Aorta (tissue), 5 donors: ENCODE data around the gene PPM1G. TPM values are rescaled to one million over a fixed set of nuclear protein-coding genes. Genes with fewer than 3 reads are reported as not detected.
A peak's percentile ranks its signal among the peaks of the same experiment; 100 is the strongest.

Source experiments
- ATAC-seq: fragments of 200-7000 bp; cut with Tn5 transposase; one replicate; pipeline ENCODE4 v1.9.1; 2022; ENCODE audit warnings: moderate library complexity; ENCODE audit not compliant: low FRiP score
- DNase-seq, 2 donors: peaks; one replicate each; pipeline ENCODE4 v3.0.0-alpha.2; 2020
- H3K27ac ChIP-seq, 2 donors: one replicate each; pipeline ENCODE4 v1.5.1; 2013; ENCODE audit warnings: low read length in 2 of 2, mild to moderate bottlenecking in 2 of 2, moderate library complexity in 2 of 2, control low read depth in 1 of 2, inconsistent platforms in 1 of 2, low read depth in 1 of 2
- H3K27me3 ChIP-seq, 2 donors: one replicate each; pipeline ENCODE4 v1.6.1; 2013; ENCODE audit warnings: control low read depth in 1 of 2, low read length in 1 of 2, mild to moderate bottlenecking in 1 of 2, moderate library complexity in 1 of 2; ENCODE audit not compliant: insufficient read depth in 2 of 2, control insufficient read depth in 1 of 2
- H3K36me3 ChIP-seq, 2 donors: one replicate each; pipeline ENCODE4 v1.6.1; 2013; ENCODE audit warnings: control low read depth in 1 of 2, low read length in 1 of 2, mild to moderate bottlenecking in 1 of 2; ENCODE audit not compliant: insufficient read depth in 2 of 2, control insufficient read depth in 1 of 2
- H3K4me1 ChIP-seq, 2 donors: one replicate each; pipeline ENCODE4 v1.6.1; 2013; ENCODE audit warnings: low read length in 2 of 2, control low read depth in 1 of 2, mild to moderate bottlenecking in 1 of 2, moderate library complexity in 1 of 2; ENCODE audit not compliant: insufficient read depth in 2 of 2, control insufficient read depth in 1 of 2
- H3K4me3 ChIP-seq, 2 donors: one replicate each; pipeline ENCODE4 v1.5.1; 2013; ENCODE audit warnings: low read length in 2 of 2, control low read depth in 1 of 2, mild to moderate bottlenecking in 1 of 2
- H3K9me3 ChIP-seq: one replicate; pipeline ENCODE4 v1.6.1; 2013; ENCODE audit warnings: mild to moderate bottlenecking, low read length; ENCODE audit not compliant: control insufficient read depth
- WGBS, 2 donors: extraction: QIAGEN DNeasy Blood & Tissue Kit; methylation state at CpG; one replicate each; pipeline ENCODE4 v1.1.7; 2013; 5-methylcytosine and 5-hydroxymethylcytosine counted together
- intact Hi-C, 2 donors: fragments of 100-400 bp; cut with DNase I; formaldehyde crosslinking; loops; one replicate each; pipeline versions ENCODE4 v1.14.2 to v1.15.0; 2022
- polyA plus RNA-seq, 2 donors: library from polyadenylated mRNA; stranded (reverse); fragments of 200-250 nt; gene quantifications; one replicate each; pipeline ENCODE4 v1.2.3, GENCODE V29; 2013
- total RNA-seq, 2 donors: library from RNA; stranded (reverse); fragmentation: NEBNext Ultra II Directional; extraction: Animal tissue kit (Norgen Biotek cat#: 25700); gene quantifications; one replicate each; pipeline ENCODE4 v1.2.1, GENCODE V29; 2021
- donor health status: healthy with polysubstance abuse.
- donor health status: Bipolar disorder and iron deficiency.
- donor health status: DM: no; HTN: no; CAD: no.
- donor health status: DM: no; HTN: no; CAD: no.
- donor health status: DM: yes; HTN: yes; CAD: no.

The PPM1G gene
- total and polyA plus RNA-seq, 4 donors, result 37.3 to 42.7 (median 40.1) TPM

DNA sequence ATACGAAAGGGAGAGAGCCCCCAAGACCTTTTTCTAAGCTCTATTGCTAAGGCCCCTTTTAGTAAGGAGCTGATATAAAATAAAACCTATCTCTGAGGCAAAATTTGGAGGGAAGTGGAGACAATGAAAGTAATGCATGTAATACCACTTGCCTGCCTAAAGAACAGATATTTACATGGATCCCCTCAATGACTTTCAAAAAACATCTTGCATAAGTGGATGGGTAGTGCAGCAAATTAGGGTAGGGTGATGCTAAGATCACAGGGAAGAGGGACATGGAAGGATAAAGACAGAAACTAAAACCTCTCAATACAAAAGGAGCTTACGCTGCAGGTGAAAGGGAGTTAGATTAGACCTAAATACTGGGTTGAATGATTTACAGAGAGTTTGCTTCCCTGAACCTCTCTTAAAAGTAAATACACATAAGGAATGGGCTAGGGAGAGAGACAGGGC lies 30.0 kb downstream of the PPM1G start:
- WGBS, 2 donors, result 68 to 74% methylated on average over 2 of the region's 2 CpGs
- H3K36me3 ChIP-seq, result peaks cover 0 to 6% of the 10 kb centered on the region in 2 donors
- no peak overlapping the region for H3K4me3 ChIP-seq

DNA sequence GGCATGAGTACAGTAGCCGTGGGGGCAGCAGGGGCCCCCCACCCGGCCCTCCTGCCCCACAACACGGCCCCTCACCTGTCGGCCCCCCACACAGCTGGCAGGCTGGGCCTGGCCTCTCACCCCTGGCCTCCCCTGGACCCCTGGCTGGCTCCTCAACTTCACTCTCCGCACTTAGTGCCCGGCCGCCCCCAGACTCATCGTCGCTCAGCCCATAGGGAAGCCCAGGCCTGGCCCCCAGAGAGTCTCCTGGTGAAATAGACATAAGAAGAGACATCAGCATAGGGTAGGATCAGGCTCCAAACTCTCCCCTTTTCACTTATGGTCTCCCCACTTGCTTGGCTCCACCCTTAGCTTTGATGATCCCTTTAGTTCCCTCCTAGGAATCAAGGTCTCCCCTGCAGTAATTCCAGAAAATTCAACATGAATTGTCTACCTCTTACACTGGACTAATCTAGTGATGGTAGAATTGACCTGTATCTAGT lies 30.5 kb downstream of the PPM1G start:
- H3K27ac ChIP-seq, result no peak overlapping the region
- H3K27me3 ChIP-seq, result no peaks in the 10 kb centered on the region
- ATAC-seq (no peak), DNase-seq (peak in 1 of 2 donors; percentile 48)
- WGBS, 2 donors, result 78 to 87% methylated on average over 8 to 9 of the region's 9 CpGs
- H3K4me3 ChIP-seq, result no peak overlapping the region
- H3K9me3 ChIP-seq, result no peaks in the 10 kb centered on the region
- peaks cover 0 to 4% of the 10 kb centered on the region in 2 donors for H3K36me3 ChIP-seq
- H3K4me1 ChIP-seq, result no peaks in the 10 kb centered on the region
- intact Hi-C loops, result no loop called here

More for the DNA sequence above, 30.0 kb downstream of the PPM1G start:
- DNase-seq, result no peak
- H3K4me1 ChIP-seq, result no peaks in the 10 kb centered on the region
- no peaks in the 10 kb centered on the region for H3K9me3 ChIP-seq
- H3K27me3 ChIP-seq, result no peaks in the 10 kb centered on the region
- no peak overlapping the region for H3K27ac ChIP-seq
- no peak for ATAC-seq
- intact Hi-C loops, result no loop called here

DNA sequence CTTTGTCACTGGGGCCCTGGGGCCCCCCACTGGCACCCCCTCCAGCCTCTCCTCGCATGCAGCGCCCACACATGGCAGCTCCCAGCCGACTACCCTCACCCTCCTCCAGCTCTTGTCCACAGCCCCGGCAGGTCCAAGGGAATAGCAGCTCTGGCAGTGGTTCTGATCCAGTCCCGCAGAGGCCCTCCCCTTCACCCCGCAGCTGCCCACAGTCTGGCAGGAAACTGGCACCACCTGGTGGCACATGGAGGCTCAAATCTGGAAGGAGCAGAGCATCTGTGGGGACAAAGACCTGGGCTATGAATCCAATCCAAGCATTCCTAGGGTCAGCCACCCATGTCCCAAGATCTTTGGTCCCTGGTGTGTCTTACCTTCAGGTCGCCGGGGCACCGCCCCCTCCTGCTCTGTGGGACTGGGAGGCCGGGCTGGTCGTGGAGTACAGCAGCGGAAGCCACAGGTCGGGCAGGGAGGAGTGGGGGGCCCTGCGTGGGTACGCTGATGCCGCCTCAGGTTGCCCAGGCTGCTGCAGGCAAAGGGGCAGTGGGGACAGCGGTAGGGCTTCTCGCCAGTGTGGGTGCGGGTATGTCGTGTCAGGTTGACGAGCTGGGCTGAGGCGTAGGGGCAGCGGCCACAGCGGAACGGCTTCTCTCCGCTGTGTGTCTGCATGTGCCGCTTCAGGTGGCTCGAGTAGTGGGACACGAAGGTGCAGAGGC lies 31.1 kb downstream of the PPM1G start:
- H3K36me3 ChIP-seq, result peaks cover 0 to under 1% of the 10 kb centered on the region in 2 donors
- no peak for ATAC-seq
- 74% methylated on average over 29 of the region's 29 CpGs for WGBS, 2 donors
- DNase-seq, result no peak
- no peaks in the 10 kb centered on the region for H3K27me3 ChIP-seq
- H3K9me3 ChIP-seq, result no peaks in the 10 kb centered on the region
- H3K4me3 ChIP-seq, result no peak overlapping the region
- H3K4me1 ChIP-seq, result no peaks in the 10 kb centered on the region
- no peak overlapping the region for H3K27ac ChIP-seq
- intact Hi-C loops, result no loop called here

DNA sequence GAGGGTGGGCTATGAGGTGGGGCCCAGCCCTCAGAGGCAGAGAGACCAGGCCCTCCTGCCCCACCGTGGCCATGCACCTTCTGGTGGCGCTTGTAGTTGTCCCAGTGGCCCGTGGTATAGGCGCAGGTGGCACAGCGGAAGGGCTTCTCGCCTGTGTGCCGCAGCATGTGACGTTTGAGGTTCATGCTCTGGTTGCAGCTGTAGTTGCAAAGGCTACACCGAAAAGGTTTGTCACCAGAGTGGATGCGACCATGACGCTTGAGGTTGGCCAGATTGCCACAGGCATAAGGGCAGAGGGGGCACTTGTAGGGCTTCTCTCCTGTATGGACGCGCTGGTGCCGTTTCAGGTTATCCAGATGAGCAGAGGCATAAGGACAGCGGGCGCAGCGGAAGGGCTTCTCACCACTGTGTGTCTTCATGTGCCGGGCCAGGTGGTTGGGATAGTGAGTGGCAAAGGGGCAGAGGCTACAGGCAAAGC lies 31.7 kb downstream of the PPM1G start:
- no peaks in the 10 kb centered on the region for H3K27me3 ChIP-seq
- H3K4me1 ChIP-seq, result no peaks in the 10 kb centered on the region
- H3K36me3 ChIP-seq, result no peaks in the 10 kb centered on the region
- H3K4me3 ChIP-seq, result no peak overlapping the region
- no peaks in the 10 kb centered on the region for H3K9me3 ChIP-seq
- ATAC-seq, result no peak
- 84% methylated on average over 18 of the region's 18 CpGs for WGBS, 2 donors
- intact Hi-C loops, result no loop called here
- H3K27ac ChIP-seq, result no peak overlapping the region
- DNase-seq, result peak in 1 of 2 donors; percentile 53

DNA sequence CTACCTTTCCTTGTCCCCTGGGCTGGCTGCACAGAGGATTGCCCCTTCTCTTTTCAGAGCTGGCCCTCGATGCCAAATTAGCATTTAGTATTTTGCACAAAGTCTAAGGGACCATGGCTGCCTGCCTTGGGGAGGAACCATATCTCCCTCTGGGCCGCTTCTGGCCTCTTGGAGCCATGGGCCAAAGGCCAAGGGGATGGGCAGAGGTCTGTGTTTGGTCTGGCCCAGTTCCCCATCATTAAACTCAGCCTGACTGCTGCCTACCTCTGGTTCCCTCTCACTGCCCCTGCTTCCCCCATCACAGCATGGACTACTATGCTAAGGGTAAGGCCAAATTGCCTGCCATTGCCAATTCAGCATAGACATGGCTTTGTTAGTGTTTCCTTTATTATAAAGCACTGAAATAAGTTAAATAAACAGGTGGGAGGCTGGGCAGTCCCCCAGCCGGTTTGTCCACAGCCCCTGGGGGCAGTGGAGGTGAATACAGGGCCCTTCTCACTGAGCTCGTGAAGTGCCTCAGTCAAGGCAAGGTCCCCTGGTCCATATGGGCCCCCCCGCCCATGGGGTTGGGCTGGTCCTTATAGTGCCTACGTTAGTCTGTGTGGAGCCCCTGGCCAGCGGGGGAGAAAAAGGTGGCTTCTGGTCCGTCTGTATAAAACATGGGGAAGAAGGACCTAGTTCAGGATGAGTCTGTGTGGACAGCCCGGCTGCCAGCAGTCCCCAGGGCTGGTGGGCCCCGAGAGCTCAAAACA lies 32.3 kb downstream of the PPM1G start:
- 42 to 48% methylated on average over 10 of the region's 10 CpGs for WGBS, 2 donors
- Histone ChIP-seq H3K9me3 (no peaks in the 10 kb centered on the region), H3K4me1 (no peaks in the 10 kb centered on the region), H3K36me3 (no peaks in the 10 kb centered on the region), H3K27me3 (no peaks in the 10 kb centered on the region), H3K4me3 (no peak overlapping the region), H3K27ac (no peak overlapping the region)
- no peak for DNase-seq
- no peak for ATAC-seq
- intact Hi-C loops, result no loop called here

DNA sequence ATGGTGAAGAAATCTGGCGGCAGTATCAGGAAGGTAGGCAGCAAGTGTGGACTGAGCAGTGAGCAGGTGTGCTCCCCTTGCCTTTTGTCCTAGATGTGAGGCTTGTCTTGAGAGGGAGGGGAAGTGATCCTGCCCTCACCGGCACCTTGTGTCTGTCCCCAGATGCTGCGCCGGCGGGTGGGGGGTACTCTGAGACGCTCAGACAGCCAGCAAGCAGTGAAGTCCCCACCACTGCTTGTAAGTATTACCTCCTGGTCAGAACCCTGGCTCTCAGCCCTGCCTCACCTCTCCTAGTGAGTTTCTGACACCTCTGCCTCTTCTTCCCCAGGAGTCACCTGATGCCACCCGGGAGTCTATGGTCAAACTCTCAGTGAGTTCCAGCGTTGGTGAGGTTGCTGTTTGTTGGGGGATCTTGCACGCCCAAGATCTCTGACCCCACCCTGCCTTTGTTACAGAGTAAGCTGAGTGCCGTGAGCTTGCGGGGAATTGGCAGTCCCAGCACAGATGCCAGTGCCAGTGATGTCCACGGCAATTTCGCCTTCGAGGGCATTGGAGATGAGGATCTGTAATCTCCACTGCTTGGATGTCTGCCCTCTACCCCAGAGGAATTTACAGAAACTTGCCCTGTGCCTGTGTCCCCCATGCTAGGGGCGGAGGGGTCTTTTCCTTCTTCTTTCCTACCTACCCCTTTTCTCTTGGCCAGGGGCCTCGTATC lies 33.1 kb downstream of the PPM1G start:
- no peak for ATAC-seq
- Histone ChIP-seq H3K4me3 (no peak overlapping the region), H3K4me1 (no peaks in the 10 kb centered on the region), H3K9me3 (no peaks in the 10 kb centered on the region), H3K27ac (no peak overlapping the region), H3K27me3 (no peaks in the 10 kb centered on the region), H3K36me3 (no peaks in the 10 kb centered on the region)
- DNase-seq, result no peak
- intact Hi-C loops, result no loop called here
- WGBS, 2 donors, result 76 to 77% methylated on average over 16 of the region's 16 CpGs

DNA sequence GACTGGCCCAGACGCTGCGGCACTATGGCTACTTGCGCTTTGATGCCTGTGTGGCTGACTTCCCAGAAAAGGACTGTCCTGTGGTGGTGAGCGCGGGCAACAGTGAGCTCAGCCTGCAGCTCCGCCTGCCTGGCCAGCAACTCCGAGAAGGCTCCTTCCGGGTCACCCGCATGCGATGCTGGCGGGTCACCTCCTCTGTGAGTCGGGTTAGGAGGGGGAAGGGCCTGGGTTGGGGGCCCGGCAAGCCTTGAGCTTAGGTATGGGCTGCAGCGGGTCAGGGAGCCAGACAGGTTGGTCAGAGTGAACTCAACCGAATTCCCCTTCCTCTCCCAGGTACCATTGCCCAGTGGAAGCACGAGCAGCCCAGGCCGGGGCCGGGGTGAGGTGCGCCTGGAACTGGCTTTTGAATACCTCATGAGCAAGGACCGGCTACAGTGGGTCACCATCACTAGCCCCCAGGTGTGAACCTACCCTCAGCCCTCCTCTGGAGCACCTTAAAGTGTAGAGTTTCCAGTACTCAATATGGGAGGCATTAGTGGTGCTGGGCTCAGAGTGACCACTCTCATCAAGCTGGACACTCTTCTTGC lies 33.8 kb downstream of the PPM1G start:
- no peaks in the 10 kb centered on the region for H3K27me3 ChIP-seq
- H3K4me1 ChIP-seq, result no peaks in the 10 kb centered on the region
- intact Hi-C loops, result no loop called here
- H3K36me3 ChIP-seq, result no peaks in the 10 kb centered on the region
- ATAC-seq, result no peak
- no peak for DNase-seq
- H3K27ac ChIP-seq, result no peak overlapping the region
- H3K9me3 ChIP-seq, result no peaks in the 10 kb centered on the region
- no peak overlapping the region for H3K4me3 ChIP-seq
- whole genome bisulfite sequencing, 2 donors, result 85 to 89% methylated on average over 20 of the region's 20 CpGs

DNA sequence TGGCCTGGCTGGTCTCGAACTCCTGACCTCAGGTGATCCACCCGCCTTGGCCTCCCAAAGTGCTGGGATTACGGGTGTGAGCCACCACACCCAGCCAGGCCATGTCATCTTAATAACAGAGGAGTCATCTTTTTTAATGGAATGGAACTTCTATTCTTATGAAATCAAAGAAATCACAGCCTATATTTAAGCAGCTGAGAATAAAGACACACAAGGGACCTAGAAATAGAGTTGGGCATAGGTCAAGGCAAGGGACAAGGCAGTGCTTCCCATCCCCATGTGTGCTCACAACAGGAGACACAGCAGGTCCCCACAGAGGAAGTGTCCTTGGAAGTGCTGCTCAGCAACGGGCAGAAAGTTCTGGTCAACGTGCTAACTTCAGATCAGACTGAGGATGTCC lies 35.8 kb downstream of the PPM1G start:
- H3K9me3 ChIP-seq, result no peaks in the 10 kb centered on the region
- no peak overlapping the region for H3K4me3 ChIP-seq
- intact Hi-C loops, result loop anchor here in 1 of 2 donors (5.0 kb wide), 1 partner anchor 34 kb away; the partner anchor contains the start of gene PPM1G
- no peak overlapping the region for H3K27ac ChIP-seq
- 87% methylated on average over 5 of the region's 5 CpGs for WGBS, 2 donors
- no peaks in the 10 kb centered on the region for H3K4me1 ChIP-seq
- ATAC-seq, result no peak
- H3K27me3 ChIP-seq, result no peaks in the 10 kb centered on the region
- DNase-seq, result no peak
- no peaks in the 10 kb centered on the region for H3K36me3 ChIP-seq
